GM15510 (cell line): ENCODE results near the gene ABCC1.

Experiments used
- POLR2A ChIP-seq: IDR thresholded peaks from 3 replicates; pipeline ENCODE4 v1.6.1; 2011; ENCODE audit warnings: borderline replicate concordance; ENCODE audit not compliant: insufficient read length; ENCODE audit errors: extremely low read depth

ABCC1 gene

DNA sequence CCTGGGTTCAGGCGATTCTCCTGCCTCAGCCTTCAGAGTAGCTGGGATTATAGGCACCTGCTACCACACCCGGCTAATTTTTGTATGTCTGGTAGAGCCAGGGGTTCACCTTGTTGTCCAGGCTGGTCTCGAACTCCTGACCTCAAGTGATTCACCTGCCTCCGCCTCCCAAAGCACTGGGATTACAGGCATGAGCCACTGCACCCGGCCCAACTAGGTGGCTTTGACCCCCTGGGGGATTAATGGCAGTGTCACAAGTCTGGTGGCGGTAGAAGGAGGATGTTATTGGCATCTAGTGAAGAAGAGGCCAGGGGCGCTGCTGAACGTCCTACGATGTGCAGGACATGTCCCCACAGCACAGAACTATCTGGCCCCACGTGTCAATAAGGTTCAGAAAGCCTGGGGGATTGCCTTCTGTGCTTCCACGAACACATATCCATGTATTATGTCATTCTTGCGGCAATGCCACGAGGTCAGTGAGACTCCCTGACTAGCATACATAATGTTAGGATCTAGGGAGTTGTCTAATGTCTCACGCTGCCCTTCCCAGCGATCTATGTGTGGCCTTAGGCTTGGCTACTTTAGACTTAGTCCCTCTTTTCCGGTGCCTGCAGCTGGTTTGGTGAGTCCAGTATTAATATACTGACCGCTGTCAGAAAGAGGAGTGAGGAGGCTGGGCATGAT, 198.0 kb downstream of the ABCC1 start:
- TF ChIP-seq POLR2A = no peak

DNA sequence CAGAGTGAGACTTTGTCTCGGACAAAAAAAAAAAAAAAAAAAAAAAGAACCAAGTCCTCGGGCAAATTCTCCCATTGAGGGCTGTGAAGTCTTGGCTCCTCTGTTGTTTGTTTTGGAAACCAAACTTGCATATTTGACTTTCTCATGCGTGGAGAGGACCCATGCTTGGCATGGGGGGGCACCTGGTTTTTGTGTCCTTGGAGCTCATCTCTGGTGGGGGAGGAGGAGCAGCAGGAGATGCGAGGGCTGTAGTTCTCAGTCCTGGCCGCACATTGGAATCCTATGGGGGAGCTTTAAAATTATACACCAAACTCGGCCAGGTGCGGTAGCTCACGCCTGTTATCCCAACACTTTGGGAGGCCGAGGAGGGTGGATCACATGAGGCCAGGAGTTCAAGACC, 199.3 kb downstream of the ABCC1 start:
- no peak for TF ChIP-seq POLR2A

DNA sequence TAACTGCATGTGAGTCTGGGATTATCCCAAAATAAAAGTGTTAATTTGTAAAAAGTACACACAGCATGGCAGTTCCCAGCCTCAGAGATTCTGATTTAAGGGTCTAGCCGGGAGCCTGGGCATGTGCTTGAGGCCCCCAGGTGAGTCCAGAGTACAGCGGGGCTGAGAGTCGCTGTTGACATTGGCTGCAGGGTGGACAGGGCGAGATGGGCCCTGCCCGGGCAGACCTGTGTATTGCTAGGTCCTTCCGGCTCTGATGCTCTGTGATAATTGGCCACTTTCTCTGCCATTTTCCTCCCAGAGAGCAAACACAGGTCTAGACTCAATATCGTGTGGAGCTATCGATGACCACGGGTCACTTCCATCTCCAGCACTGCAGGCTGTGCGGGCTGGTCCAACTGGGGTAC, 200.3 kb downstream of the ABCC1 start:
- TF ChIP-seq POLR2A = no peak

DNA sequence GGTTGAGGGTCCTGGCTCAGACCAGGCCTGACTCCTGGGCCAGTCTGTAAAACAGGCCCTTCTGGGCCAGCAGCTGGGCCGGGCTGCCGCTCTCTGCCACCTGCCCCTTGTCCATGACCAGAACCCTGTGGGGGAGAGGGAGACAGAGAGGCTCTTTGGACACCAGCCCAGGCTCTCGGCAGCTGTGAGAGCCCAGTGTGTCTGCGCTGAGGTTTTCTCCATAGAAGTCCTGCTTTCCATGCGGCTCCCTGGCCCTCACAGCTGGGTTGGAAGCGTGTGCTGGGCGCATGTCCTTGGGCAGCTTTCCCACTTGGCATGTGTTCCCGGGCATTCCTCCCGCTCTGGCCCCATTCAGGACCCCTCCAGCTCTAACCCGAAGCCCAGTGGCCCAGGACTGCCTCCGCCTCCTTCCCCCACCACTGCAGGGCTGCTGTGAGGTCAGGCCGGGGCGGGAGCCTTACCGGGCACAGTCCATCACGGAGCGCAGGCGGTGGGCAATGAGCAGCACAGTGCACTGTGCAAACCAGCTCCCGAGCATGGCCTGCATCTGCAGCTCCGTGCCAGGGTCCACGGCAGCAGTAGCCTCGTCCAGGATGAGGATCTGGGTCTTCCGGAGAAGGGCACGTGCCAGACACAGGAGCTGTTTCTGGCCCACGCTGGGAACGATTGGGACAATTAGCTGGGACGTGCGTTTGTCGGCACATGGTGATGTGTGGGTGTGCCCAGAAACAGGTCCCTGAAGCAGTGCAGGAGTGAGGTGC, 200.9 kb downstream of the ABCC1 start:
- TF ChIP-seq POLR2A = no peak

DNA sequence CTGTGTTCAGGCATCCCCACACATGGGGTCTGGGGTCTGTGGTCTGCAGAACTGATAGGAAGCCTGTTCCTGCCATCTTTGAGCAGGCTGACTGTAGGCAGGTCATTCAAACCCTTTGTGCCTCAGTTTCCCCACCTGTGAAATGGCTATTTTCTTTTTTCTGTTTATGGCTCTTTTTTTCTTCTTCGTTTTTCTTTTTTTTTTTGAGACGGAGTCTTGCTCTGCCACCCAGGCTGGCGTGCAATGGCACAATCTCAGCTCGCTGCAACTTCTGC, 201.4 kb downstream of the ABCC1 start:
- no peak for TF ChIP-seq POLR2A

DNA sequence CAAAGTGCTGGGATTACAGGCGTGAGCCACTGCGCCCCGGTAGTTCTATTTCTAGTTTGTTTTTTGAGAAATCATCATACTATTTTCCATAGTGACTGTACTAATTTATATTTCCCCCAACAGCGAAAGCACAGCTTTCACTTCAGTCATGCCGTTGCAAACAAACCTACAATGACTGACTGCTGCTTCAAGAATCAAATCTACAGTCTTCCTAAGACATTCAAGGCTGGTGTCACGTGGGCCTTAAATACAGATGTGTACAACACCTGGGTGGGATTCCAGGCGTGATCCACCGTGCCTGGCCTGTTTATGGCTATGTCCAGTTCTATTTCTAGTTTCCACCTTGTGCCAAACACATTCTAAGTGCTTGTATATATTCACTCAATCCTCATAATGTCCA, 201.9 kb downstream of the ABCC1 start:
- TF ChIP-seq POLR2A = no peak

DNA sequence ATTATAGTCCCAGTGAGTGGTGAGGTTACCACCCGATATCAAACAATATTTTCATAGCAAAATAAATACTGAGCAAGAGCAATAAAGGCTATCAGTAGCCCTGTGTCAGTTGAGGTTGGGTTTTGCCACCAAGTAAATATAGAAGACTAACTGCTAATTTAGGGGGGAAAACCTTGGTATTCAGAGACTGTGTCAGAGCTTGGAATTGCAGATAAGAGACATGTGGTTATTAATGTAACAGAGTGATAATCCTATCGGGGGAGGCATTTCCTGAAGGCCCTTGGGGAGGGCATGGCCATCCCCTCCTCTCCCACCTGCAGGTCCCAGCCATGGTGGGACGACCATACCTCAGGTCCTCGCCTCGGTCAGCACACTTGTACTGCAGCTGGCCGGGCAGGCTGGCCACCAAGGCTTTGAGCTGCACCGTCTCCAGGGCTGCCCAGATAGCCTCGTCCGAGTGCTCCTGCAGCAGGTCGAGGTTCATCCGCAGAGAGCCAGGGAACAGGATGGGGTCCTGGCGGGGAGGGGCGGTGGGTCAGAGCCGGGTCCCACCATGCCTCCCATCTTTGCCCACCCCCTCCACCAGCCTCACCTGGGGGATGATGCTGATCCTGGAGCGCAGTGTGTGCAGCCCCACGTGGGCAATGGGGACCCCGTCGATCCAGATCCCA, 205.0 kb downstream of the ABCC1 start:
- no peak for TF ChIP-seq POLR2A

DNA sequence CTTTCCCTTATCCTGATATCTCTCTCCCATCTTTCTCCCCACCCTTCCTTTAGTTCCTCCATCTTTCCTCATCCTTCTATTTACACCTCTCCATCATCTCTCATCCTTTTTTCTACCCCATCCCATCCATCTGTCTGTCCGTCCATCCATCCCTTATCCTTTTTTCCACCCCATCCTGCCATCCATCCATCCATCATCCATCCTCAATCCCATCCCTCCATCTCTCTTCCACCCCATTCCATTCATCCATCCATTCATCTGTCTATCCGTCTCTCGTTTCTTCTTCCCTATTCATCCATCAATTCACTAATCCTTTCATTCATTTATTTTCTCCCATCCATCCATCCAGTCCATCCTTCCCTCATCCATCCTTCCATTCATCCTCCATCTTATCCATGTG, 205.8 kb downstream of the ABCC1 start:
- TF ChIP-seq POLR2A = no peak

DNA sequence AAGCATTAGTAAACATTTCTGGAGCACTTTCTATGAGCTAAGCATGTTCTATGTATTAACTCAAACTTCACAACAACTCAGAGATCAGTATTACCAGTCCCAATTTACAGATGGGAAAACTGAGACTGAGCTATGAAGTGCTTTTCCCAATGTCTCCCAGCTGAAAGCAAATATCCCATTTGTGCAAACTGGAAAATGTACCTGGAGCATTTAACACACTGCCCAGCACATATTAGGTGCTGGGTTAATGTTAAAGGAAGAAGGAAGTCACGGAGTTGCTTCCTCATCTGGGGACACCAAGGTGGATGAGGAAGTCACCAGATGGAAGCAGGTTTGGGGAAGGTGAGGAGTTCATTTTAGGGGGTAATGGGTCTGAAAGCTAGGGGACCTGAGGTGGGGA, 207.8 kb downstream of the ABCC1 start:
- no peak for TF ChIP-seq POLR2A

DNA sequence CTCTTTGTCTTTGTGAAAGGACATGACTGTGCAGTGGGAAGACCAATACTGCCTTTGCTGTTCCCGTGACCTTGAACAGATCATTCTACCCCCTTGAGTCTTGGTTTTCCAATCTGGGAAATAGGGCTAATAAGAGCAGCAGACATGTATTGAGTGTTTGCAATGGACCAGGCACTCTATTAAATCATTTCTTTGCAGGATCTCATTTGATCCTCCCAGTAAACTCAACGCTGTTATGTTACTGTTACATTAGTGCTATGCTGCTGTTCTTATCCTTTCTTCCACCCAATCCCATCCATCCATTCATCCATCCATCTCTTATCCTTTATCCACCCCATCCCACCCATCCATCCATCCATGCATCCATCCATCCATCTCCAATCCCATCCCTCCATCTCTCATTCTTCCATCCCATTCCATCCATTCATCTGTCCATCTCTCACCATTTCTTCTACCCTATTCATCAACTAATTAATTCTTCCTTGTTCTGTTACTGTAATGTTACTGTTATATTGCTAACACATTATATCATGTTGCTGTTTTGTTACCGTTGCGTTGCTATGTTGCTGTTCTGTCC, 208.8 kb downstream of the ABCC1 start:
- TF ChIP-seq POLR2A = no peak

DNA sequence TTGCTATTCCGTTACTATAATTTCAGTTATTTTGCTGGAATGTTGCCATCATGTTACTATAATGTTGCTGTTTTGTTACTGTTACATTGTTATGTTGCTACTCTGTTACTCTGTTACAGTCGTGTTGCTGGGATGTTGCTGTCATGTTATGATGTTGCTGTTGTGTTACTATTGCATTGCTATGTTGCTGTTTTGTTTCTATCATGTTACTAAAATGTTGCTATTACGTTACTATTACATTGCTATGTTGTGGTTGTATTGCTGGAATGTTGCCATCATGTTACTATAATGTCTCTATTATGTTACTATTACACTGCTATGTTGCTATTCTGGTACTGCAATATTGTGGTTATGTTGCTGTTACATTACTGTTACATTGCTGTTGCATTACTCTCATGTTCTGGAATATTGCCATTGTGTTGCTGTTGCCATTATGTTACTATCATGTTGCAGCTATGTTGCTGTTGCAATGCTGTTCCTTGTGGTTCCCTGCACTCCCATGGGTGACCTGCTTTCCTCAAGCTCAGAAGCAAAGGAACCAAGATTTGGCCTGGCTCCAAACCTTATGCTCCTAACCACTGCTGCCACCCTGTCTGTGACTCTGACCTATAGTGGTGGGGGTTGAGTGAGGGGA, 209.4 kb downstream of the ABCC1 start:
- no peak for TF ChIP-seq POLR2A

DNA sequence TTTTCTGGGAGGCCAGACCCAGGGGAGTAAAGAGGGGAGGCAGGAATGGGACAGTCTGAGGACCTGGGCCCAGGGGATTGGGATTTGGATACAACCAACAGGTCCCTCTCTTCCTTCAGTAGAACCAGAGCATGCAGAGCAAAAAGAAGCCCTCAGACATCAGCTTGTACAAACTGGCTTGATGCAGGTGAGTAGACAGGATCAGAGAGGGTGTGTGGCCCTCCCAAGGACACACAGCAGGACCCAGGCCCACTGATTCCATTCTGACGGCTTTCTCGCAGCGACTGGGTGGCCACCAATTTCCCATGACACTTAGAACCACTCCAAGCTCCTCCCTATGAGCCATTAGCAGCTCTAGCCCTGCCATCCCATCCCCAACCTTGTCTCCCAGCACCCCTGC, 210.2 kb downstream of the ABCC1 start:
- TF ChIP-seq POLR2A = no peak

DNA sequence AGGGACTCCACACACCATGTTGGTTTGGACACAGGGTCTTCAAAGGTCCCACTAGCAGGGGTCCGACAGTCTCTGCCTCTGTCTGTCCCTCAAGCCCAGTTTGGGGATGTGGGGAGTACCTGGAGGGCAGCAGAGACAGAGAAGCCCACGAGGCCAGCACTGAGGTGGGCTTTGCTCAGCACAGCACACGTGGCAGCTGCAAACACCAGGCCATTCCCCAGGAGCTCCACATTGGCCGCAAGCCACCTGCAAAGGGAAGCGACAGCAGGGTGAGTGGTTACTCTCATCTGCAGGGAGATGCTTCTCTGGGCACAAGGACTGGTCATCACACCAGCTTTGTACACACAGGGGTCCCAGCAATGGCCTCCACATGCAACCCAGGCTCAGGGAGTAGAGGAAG, 211.9 kb downstream of the ABCC1 start:
- no peak for TF ChIP-seq POLR2A

DNA sequence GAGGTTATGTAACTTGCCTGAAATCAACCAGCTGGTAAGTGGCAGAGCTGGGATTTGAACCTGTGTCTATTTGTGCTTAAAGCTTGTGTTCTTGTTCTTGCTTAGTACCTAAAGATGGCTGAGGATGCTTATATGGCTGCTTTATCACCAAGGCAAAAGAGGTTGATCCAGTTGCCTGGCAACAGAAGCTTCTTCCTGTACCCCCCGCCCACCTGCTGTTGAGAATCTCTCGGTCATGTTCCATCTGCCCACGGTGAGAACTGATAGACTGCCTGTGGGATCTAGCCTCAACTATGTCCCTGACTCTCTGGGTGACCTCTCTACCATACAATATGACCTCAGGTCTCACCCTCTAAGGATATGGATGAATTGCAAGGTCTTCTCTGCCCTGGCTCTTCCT, 213.2 kb downstream of the ABCC1 start:
- TF ChIP-seq POLR2A = no peak

DNA sequence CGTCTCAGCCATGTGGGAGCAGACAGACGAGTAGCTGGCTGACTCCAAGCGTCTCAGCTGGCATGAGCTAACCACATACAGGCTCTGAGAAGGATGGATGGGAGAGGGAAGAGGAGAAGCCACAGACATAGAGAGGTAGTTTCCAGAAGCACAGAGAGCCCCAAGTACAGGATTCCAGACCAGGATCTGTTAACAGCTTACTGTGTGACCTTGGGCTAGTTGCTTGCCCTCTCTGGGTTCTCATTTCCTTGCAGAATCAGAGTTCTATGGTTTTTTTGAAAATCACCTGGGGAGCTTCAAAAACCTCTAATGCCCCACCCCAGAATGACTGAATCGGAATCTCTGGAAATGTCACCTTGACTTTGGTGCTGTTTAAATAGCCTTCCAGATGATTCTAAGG, 213.7 kb downstream of the ABCC1 start:
- no peak for TF ChIP-seq POLR2A
